SK-N-MC (cell line): ENCODE data around the gene PPFIA4.

Experiments
- EZH2 ChIP-seq: fragments of 200-600 bp; sonication (generic); IDR thresholded peaks from one replicate; pipeline ENCODE4 v1.6.1; 2017; ENCODE audit warnings: antibody characterized with exemption
- FOXP2 ChIP-seq: optimal IDR thresholded peaks from 2 replicates; pipeline ENCODE3; 2011; ENCODE audit warnings: mild to moderate bottlenecking, moderate library complexity; ENCODE audit not compliant: insufficient read depth; ENCODE audit errors: extremely low read length, control extremely low read depth
- POLR2AphosphoS5 ChIP-seq: IDR thresholded peaks from 2 replicates; pipeline ENCODE4 v1.6.1; 2012; ENCODE audit warnings: mild to moderate bottlenecking, low read depth, low read length, borderline replicate concordance

DNA sequence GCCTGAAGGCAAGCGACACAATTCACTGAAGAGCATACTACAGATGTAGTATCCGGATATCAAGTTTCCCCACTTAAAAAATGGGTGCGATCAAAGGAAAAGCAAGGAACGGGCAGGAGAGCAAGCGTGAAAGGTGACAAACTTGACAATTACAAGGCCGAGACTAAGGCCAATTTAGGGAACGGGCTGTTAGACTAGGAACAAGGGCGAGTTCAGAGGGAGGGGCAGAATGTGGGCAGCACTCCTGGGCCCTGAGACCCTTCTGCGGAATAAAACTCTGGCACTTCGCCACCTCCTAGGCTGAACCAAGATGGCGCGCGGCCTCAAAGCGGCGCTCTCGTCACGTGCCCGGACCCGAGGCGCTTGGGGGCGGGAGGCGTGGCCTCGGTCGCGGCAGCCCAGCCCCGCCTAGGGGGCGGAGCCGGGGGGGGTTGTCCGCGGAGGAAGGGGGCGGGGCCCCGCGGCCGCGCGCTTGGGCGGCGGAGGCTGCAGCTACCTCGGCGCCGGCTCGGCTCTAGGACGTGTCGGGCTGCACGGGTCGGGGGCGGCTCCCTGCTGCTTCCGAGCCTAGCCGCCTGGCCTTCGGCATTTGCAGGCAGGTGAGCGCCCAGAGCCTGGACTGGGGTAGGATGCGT is at the start of gene PPFIA4:
- TF ChIP-seq EZH2 (no peak), POLR2AphosphoS5 (0 out of 2 replicates have a peak, but pooled peaks have one; percentile 11), FOXP2 (no peak)
